ENCODE data around the gene GGN.

GGN gene

GRCh38 chr19:38385057-38385803 is 2.6 kb downstream of the GGN start:
- DNase-seq (ENCODE audit: low spot score) = no peak
- no peak for TF ChIP-seq CTCF (IDR thresholded peaks at IDR 0.05; ENCODE audit: borderline replicate concordance, control extremely low read depth, extremely low read depth, insufficient read depth, missing control alignments)
- in situ Hi-C loops (cut with MboI; ENCODE audit: low sequenced_read_pairs, unreplicated experiment) = no loop called here

GRCh38 chr19:38384209-38385027 is 3.4 kb downstream of the GGN start:
- TF ChIP-seq CTCF (IDR thresholded peaks at IDR 0.05; ENCODE audit: borderline replicate concordance, control extremely low read depth, extremely low read depth, insufficient read depth, missing control alignments) = no peak

GRCh38 chr19:38383743-38384142 is 4.1 kb downstream of the GGN start:
- DNase-seq (ENCODE audit: low spot score) = no peak
- in situ Hi-C loops (cut with MboI; ENCODE audit: low sequenced_read_pairs, unreplicated experiment) = no loop called here
- no peak for TF ChIP-seq CTCF (IDR thresholded peaks at IDR 0.05; ENCODE audit: borderline replicate concordance, control extremely low read depth, extremely low read depth, insufficient read depth, missing control alignments)

More at GRCh38 chr19:38384209-38385027, 3.4 kb downstream of the GGN start:
- in situ Hi-C loops (cut with MboI; ENCODE audit: low sequenced_read_pairs, unreplicated experiment) = no loop called here
- no peak for DNase-seq (ENCODE audit: low spot score)

- in situ Hi-C loops (cut with MboI; ENCODE audit: low sequenced_read_pairs, unreplicated experiment) = no loop called here
- DNase-seq (ENCODE audit: low spot score) = no peak
- TF ChIP-seq CTCF (IDR thresholded peaks at IDR 0.05; ENCODE audit: borderline replicate concordance, control extremely low read depth, extremely low read depth, insufficient read depth, missing control alignments) = no peak
Measured at GRCh38 chr19:38383184-38383583, 4.7 kb downstream of the GGN start.

GRCh38 chr19:38381138-38381537 is 6.7 kb downstream of the GGN start:
- no peak for TF ChIP-seq CTCF (IDR thresholded peaks at IDR 0.05; ENCODE audit: borderline replicate concordance, control extremely low read depth, extremely low read depth, insufficient read depth, missing control alignments)
- in situ Hi-C loops (cut with MboI; ENCODE audit: low sequenced_read_pairs, unreplicated experiment) = no loop called here
- DNase-seq (ENCODE audit: low spot score) = no peak

GRCh38 chr19:38378866-38379265 is 9.0 kb downstream of the GGN start:
- in situ Hi-C loops (cut with MboI; ENCODE audit: low sequenced_read_pairs, unreplicated experiment) = no loop called here
- no peak for DNase-seq (ENCODE audit: low spot score)
- TF ChIP-seq CTCF (IDR thresholded peaks at IDR 0.05; ENCODE audit: borderline replicate concordance, control extremely low read depth, extremely low read depth, insufficient read depth, missing control alignments) = no peak
